ENCODE measurements around the gene EVC.

Gene EVC

GRCh38 chr4:5752376-5753184 is 41.6 kb downstream of the EVC start:
- no peak overlapping the region for H4K91ac ChIP-seq (ENCODE audit: low read depth, low read length, poor library complexity)
- H4K8ac ChIP-seq (ENCODE audit: low read depth, low read length) = no peak overlapping the region
- peaks cover 29 to 73% of the 10 kb centered on the region in 2 donors for H3K36me3 ChIP-seq (replicated peaks in 1 of 2; ENCODE audit: control insufficient read depth in 2 of 2, insufficient read depth in 2 of 2, low read length in 2 of 2)
- peak overlapping the region; percentile 63 for H2BK5ac ChIP-seq (ENCODE audit: low read length)
- H3K4ac ChIP-seq (ENCODE audit: low read length) = no peak overlapping the region
- peak; percentile 18 for DNase-seq (ENCODE audit: low spot score)
- H3K4me1 ChIP-seq (ENCODE audit: control insufficient read depth in 2 of 2, insufficient read depth in 1 of 2, low read depth in 1 of 2, low read length in 2 of 2) = peaks cover 0 to 12% of the 10 kb centered on the region in 2 donors
- no peak overlapping the region for H3K4me3 ChIP-seq (ENCODE audit: low read length in 2 of 2)
- H3K27me3 ChIP-seq (ENCODE audit: control insufficient read depth in 3 of 3, insufficient read depth in 3 of 3, low read depth in 1 of 3, low read length in 3 of 3) = no peaks in the 10 kb centered on the region
- no peak overlapping the region for H2BK15ac ChIP-seq (ENCODE audit: low read length)
- no peak overlapping the region for H2BK12ac ChIP-seq (ENCODE audit: low read length)
- H2AFZ ChIP-seq (ENCODE audit: low read length) = no peak overlapping the region
- no peaks in the 10 kb centered on the region for H3K79me1 ChIP-seq (ENCODE audit: low read depth, low read length)
- peak overlapping the region; percentile 32 for H3K9ac ChIP-seq (ENCODE audit: low read depth, low read length, poor library complexity)
- no peak overlapping the region for H3K27ac ChIP-seq (replicated peaks; ENCODE audit: low read length)
- no peak overlapping the region for H3K4me2 ChIP-seq (ENCODE audit: insufficient read depth, low read length, poor library complexity, severe bottlenecking)
- H2AK5ac ChIP-seq (ENCODE audit: low read depth, low read length) = no peak overlapping the region
- H2BK120ac ChIP-seq (ENCODE audit: low read depth, low read length) = no peak overlapping the region
- no CpG with 5 or more reads among the region's 26 CpGs for WGBS, 2 donors (ENCODE audit: extremely low coverage in 2 of 2, insufficient read length in 2 of 2, insufficient replicate concordance in 1 of 2)
- peaks cover 0 to 4% of the 10 kb centered on the region in 2 donors for H3K9me3 ChIP-seq (replicated peaks in 1 of 2; ENCODE audit: control insufficient read depth in 2 of 2, insufficient read depth in 1 of 2, low read depth in 1 of 2, low read length in 2 of 2)
- no peak overlapping the region for H3K23ac ChIP-seq (ENCODE audit: low read depth, low read length, poor library complexity)
- peak overlapping the region; percentile 82 for H3K18ac ChIP-seq (ENCODE audit: low read length)
- H3K14ac ChIP-seq (ENCODE audit: low read length) = peak overlapping the region; percentile 42

GRCh38 chr4:5753366-5753765 is 42.4 kb downstream of the EVC start:
- no peak overlapping the region for H2AK5ac ChIP-seq (ENCODE audit: low read depth, low read length)
- H3K27me3 ChIP-seq (ENCODE audit: control insufficient read depth in 3 of 3, insufficient read depth in 3 of 3, low read depth in 1 of 3, low read length in 3 of 3) = no peaks in the 10 kb centered on the region
- H3K4me2 ChIP-seq (ENCODE audit: insufficient read depth, low read length, poor library complexity, severe bottlenecking) = no peak overlapping the region
- no CpG with 5 or more reads among the region's 7 CpGs for WGBS, 2 donors (ENCODE audit: extremely low coverage in 2 of 2, insufficient read length in 2 of 2, insufficient replicate concordance in 1 of 2)
- H3K27ac ChIP-seq (replicated peaks; ENCODE audit: low read length) = no peak overlapping the region
- H3K79me1 ChIP-seq (ENCODE audit: low read depth, low read length) = no peaks in the 10 kb centered on the region
- H3K36me3 ChIP-seq (replicated peaks in 1 of 2; ENCODE audit: control insufficient read depth in 2 of 2, insufficient read depth in 2 of 2, low read length in 2 of 2) = peaks cover 26 to 75% of the 10 kb centered on the region in 2 donors
- H2BK5ac ChIP-seq (ENCODE audit: low read length) = no peak overlapping the region
- H3K4me3 ChIP-seq (ENCODE audit: low read length in 2 of 2) = no peak overlapping the region
- peaks cover 0 to 4% of the 10 kb centered on the region in 2 donors for H3K9me3 ChIP-seq (replicated peaks in 1 of 2; ENCODE audit: control insufficient read depth in 2 of 2, insufficient read depth in 1 of 2, low read depth in 1 of 2, low read length in 2 of 2)
- H3K4ac ChIP-seq (ENCODE audit: low read length) = no peak overlapping the region
- H3K9ac ChIP-seq (ENCODE audit: low read depth, low read length, poor library complexity) = peak overlapping the region; percentile 38
- H2BK120ac ChIP-seq (ENCODE audit: low read depth, low read length) = no peak overlapping the region
- H3K4me1 ChIP-seq (ENCODE audit: control insufficient read depth in 2 of 2, insufficient read depth in 1 of 2, low read depth in 1 of 2, low read length in 2 of 2) = peaks cover 0 to 12% of the 10 kb centered on the region in 2 donors
- H3K14ac ChIP-seq (ENCODE audit: low read length) = no peak overlapping the region
- H3K18ac ChIP-seq (ENCODE audit: low read length) = peak overlapping the region; percentile 59
- H2AFZ ChIP-seq (ENCODE audit: low read length) = no peak overlapping the region
- no peak overlapping the region for H4K8ac ChIP-seq (ENCODE audit: low read depth, low read length)
- H3K23ac ChIP-seq (ENCODE audit: low read depth, low read length, poor library complexity) = no peak overlapping the region
- no peak overlapping the region for H2BK12ac ChIP-seq (ENCODE audit: low read length)
- no peak overlapping the region for H4K91ac ChIP-seq (ENCODE audit: low read depth, low read length, poor library complexity)
- H2BK15ac ChIP-seq (ENCODE audit: low read length) = no peak overlapping the region
- DNase-seq (ENCODE audit: low spot score) = no peak

- H3K4ac ChIP-seq (ENCODE audit: low read length) = no peak overlapping the region
- H3K27ac ChIP-seq (replicated peaks; ENCODE audit: low read length) = no peak overlapping the region
- no peak overlapping the region for H4K8ac ChIP-seq (ENCODE audit: low read depth, low read length)
- no peak overlapping the region for H4K91ac ChIP-seq (ENCODE audit: low read depth, low read length, poor library complexity)
- no peak overlapping the region for H2BK12ac ChIP-seq (ENCODE audit: low read length)
- H3K79me1 ChIP-seq (ENCODE audit: low read depth, low read length) = no peaks in the 10 kb centered on the region
- H2BK5ac ChIP-seq (ENCODE audit: low read length) = no peak overlapping the region
- peaks cover 0 to 4% of the 10 kb centered on the region in 2 donors for H3K9me3 ChIP-seq (replicated peaks in 1 of 2; ENCODE audit: control insufficient read depth in 2 of 2, insufficient read depth in 1 of 2, low read depth in 1 of 2, low read length in 2 of 2)
- H2BK15ac ChIP-seq (ENCODE audit: low read length) = no peak overlapping the region
- no peak overlapping the region for H2BK120ac ChIP-seq (ENCODE audit: low read depth, low read length)
- H3K36me3 ChIP-seq (replicated peaks in 1 of 2; ENCODE audit: control insufficient read depth in 2 of 2, insufficient read depth in 2 of 2, low read length in 2 of 2) = peaks cover 26 to 73% of the 10 kb centered on the region in 2 donors
- H3K9ac ChIP-seq (ENCODE audit: low read depth, low read length, poor library complexity) = no peak overlapping the region
- peaks cover 0 to 12% of the 10 kb centered on the region in 2 donors for H3K4me1 ChIP-seq (ENCODE audit: control insufficient read depth in 2 of 2, insufficient read depth in 1 of 2, low read depth in 1 of 2, low read length in 2 of 2)
- no peak overlapping the region for H2AK5ac ChIP-seq (ENCODE audit: low read depth, low read length)
- H3K4me2 ChIP-seq (ENCODE audit: insufficient read depth, low read length, poor library complexity, severe bottlenecking) = no peak overlapping the region
- H3K14ac ChIP-seq (ENCODE audit: low read length) = no peak overlapping the region
- DNase-seq (ENCODE audit: low spot score) = no peak
- H3K18ac ChIP-seq (ENCODE audit: low read length) = no peak overlapping the region
- H2AFZ ChIP-seq (ENCODE audit: low read length) = no peak overlapping the region
- no CpG with 5 or more reads among the region's 19 CpGs for WGBS, 2 donors (ENCODE audit: extremely low coverage in 2 of 2, insufficient read length in 2 of 2, insufficient replicate concordance in 1 of 2)
- H3K4me3 ChIP-seq (ENCODE audit: low read length in 2 of 2) = peak overlapping the region in 1 of 2 donors; percentile 31
- H3K27me3 ChIP-seq (ENCODE audit: control insufficient read depth in 3 of 3, insufficient read depth in 3 of 3, low read depth in 1 of 3, low read length in 3 of 3) = no peaks in the 10 kb centered on the region
- no peak overlapping the region for H3K23ac ChIP-seq (ENCODE audit: low read depth, low read length, poor library complexity)
Measured at GRCh38 chr4:5753766-5754528, 42.9 kb downstream of the EVC start.

- H3K18ac ChIP-seq (ENCODE audit: low read length) = no peak overlapping the region
- no peaks in the 10 kb centered on the region for H3K27me3 ChIP-seq (ENCODE audit: control insufficient read depth in 3 of 3, insufficient read depth in 3 of 3, low read depth in 1 of 3, low read length in 3 of 3)
- no peak overlapping the region for H2BK15ac ChIP-seq (ENCODE audit: low read length)
- H3K4me1 ChIP-seq (ENCODE audit: control insufficient read depth in 2 of 2, insufficient read depth in 1 of 2, low read depth in 1 of 2, low read length in 2 of 2) = peaks cover 0 to 12% of the 10 kb centered on the region in 2 donors
- no peak overlapping the region for H3K4me2 ChIP-seq (ENCODE audit: insufficient read depth, low read length, poor library complexity, severe bottlenecking)
- H2BK5ac ChIP-seq (ENCODE audit: low read length) = no peak overlapping the region
- H3K9ac ChIP-seq (ENCODE audit: low read depth, low read length, poor library complexity) = no peak overlapping the region
- peaks cover 0 to 4% of the 10 kb centered on the region in 2 donors for H3K9me3 ChIP-seq (replicated peaks in 1 of 2; ENCODE audit: control insufficient read depth in 2 of 2, insufficient read depth in 1 of 2, low read depth in 1 of 2, low read length in 2 of 2)
- H4K8ac ChIP-seq (ENCODE audit: low read depth, low read length) = no peak overlapping the region
- H2AFZ ChIP-seq (ENCODE audit: low read length) = no peak overlapping the region
- WGBS, 2 donors (ENCODE audit: extremely low coverage in 2 of 2, insufficient read length in 2 of 2, insufficient replicate concordance in 1 of 2) = no CpG with 5 or more reads among the region's 8 CpGs
- H3K23ac ChIP-seq (ENCODE audit: low read depth, low read length, poor library complexity) = no peak overlapping the region
- no peak overlapping the region for H3K4ac ChIP-seq (ENCODE audit: low read length)
- no peak overlapping the region for H3K14ac ChIP-seq (ENCODE audit: low read length)
- DNase-seq (ENCODE audit: low spot score) = no peak
- H3K79me1 ChIP-seq (ENCODE audit: low read depth, low read length) = no peaks in the 10 kb centered on the region
- no peak overlapping the region for H3K27ac ChIP-seq (replicated peaks; ENCODE audit: low read length)
- H3K36me3 ChIP-seq (replicated peaks in 1 of 2; ENCODE audit: control insufficient read depth in 2 of 2, insufficient read depth in 2 of 2, low read length in 2 of 2) = peaks cover 25 to 69% of the 10 kb centered on the region in 2 donors
- no peak overlapping the region for H2BK120ac ChIP-seq (ENCODE audit: low read depth, low read length)
- H2AK5ac ChIP-seq (ENCODE audit: low read depth, low read length) = no peak overlapping the region
- no peak overlapping the region for H3K4me3 ChIP-seq (ENCODE audit: low read length in 2 of 2)
- H2BK12ac ChIP-seq (ENCODE audit: low read length) = no peak overlapping the region
- no peak overlapping the region for H4K91ac ChIP-seq (ENCODE audit: low read depth, low read length, poor library complexity)
Measured at GRCh38 chr4:5754529-5754881, 43.5 kb downstream of the EVC start.

Data from neuronal stem cell (in vitro differentiated cells).